ENCODE data around the gene ABHD8. TPM values are rescaled to one million over a fixed set of nuclear protein-coding genes. Genes with fewer than 3 reads are reported as not detected.

The ABHD8 gene
- total and polyA plus RNA-seq, 2 of the 4 experiments (the other 2 are of a cell fraction), result 3.9 to 10.2 TPM

- Histone ChIP-seq H3K9me3 (ENCODE audit: control insufficient read depth, insufficient read depth, low read length) (no peaks in the 10 kb centered on the region), H3K9me1 (ENCODE audit: insufficient read depth, low read length) (no peaks in the 10 kb centered on the region), H4K20me1 (ENCODE audit: insufficient read depth, low read length) (peaks cover 8% of the 10 kb centered on the region; the same call in 1 of the 2 replicates), H3K27ac (ENCODE audit: insufficient read depth, low read length) (no peak overlapping the region), H2BK20ac (ENCODE audit: low read depth, low read length) (no peak overlapping the region), H4K8ac (ENCODE audit: low read depth in 2 of 2, low read length in 2 of 2) (no peak overlapping the region), H2AFZ (replicated peaks; ENCODE audit: low read length, poor library complexity) (no peak overlapping the region), H2AK5ac (ENCODE audit: low read depth, low read length) (no peak overlapping the region), H3K9ac (ENCODE audit: low read depth, low read length) (no peak overlapping the region), H3K23ac (ENCODE audit: low read depth, low read length) (no peak overlapping the region), H2AK9ac (replicated peaks; ENCODE audit: low read depth, low read length, poor library complexity) (no peak overlapping the region), H3K56ac (ENCODE audit: extremely low read depth, insufficient read depth, low read length) (no peak overlapping the region), H3K18ac (ENCODE audit: low read depth, low read length) (no peak overlapping the region), H3K14ac (replicated peaks; ENCODE audit: low read depth, low read length) (no peak overlapping the region), H3K36me3 (ENCODE audit: control insufficient read depth, insufficient read depth, low read length) (peaks cover 32% of the 10 kb centered on the region), H4K91ac (ENCODE audit: insufficient read depth, low read depth, low read length) (no peak overlapping the region), H3K4me1 (ENCODE audit: control insufficient read depth, insufficient read depth, low read length) (no peaks in the 10 kb centered on the region), H3K4me2 (ENCODE audit: low read depth, low read length) (no peak overlapping the region), H3K27me3 (ENCODE audit: control insufficient read depth, insufficient read depth, low read length) (no peaks in the 10 kb centered on the region), H2BK120ac (ENCODE audit: low read depth, low read length) (no peak overlapping the region), H2BK15ac (ENCODE audit: low read depth, low read length) (no peak overlapping the region), H3K4me3 (ENCODE audit: insufficient read depth, low read depth, low read length) (no peak overlapping the region), H3K4ac (ENCODE audit: low read depth, low read length) (no peak overlapping the region), H4K5ac (ENCODE audit: low read depth, low read length) (no peak overlapping the region), H2BK5ac (ENCODE audit: low read depth, low read length, poor library complexity, severe bottlenecking) (no peak overlapping the region), H3K79me1 (ENCODE audit: low read depth in 1 of 2, low read length in 2 of 2) (peaks cover 0 to 5% of the 10 kb centered on the region in 2 experiments; a peak in 1 of 4 replicates)
- intact Hi-C loops (cut with micrococcal nuclease), result no loop called here
- ATAC-seq (ENCODE audit: low read depth), result no peak
- CTCF ChIA-PET, result interaction anchor here (0.6 kb wide), 1 partner anchor 19 kb away, joined by 7 read pairs; no protein-coding TSS in a partner anchor
- in situ Hi-C loops (cut with MboI; ENCODE audit: low sequenced_read_pairs), result no loop called here
- BruUV-seq (replicated peaks), result no TSS peak
- no peak for TF ChIP-seq SMC3 (IDR thresholded peaks at IDR 0.05; ENCODE audit: low read depth, low read length)
- TF ChIP-seq MXI1 (IDR thresholded peaks at IDR 0.05; ENCODE audit: borderline replicate concordance, low read depth, low read length), result no peak
- no peak for TF ChIP-seq FOS (IDR thresholded peaks at IDR 0.05; ENCODE audit: low read depth, low read length)
- TF ChIP-seq MAZ (IDR thresholded peaks at IDR 0.05; ENCODE audit: borderline replicate concordance, low read depth, low read length), result no peak
- TF ChIP-seq MAFK (IDR thresholded peaks at IDR 0.05; ENCODE audit: low read depth, low read length), result no peak
- no peak for TF ChIP-seq CTCF (conservative IDR thresholded peaks at IDR 0.05; ENCODE audit: low read depth, low read length)
- TF ChIP-seq CHD1 (IDR thresholded peaks at IDR 0.05; ENCODE audit: low read depth, low read length), result no peak
- 94% methylated on average over 11 of the region's 20 CpGs; no CpG with 5 or more reads in 1 of the 2 experiments for WGBS, 2 experiments (ENCODE audit: extremely low coverage in 2 of 2, insufficient read length in 1 of 2)
- POLR2A ChIA-PET (ENCODE audit: unreplicated experiment), result interaction anchor here (1.0 kb wide), 1 partner anchor 9 kb away, joined by 3 read pairs; the partner anchor contains the start of gene ANO8
- dilution Hi-C loops (cut with HindIII; ENCODE audit: low sequenced_read_pairs, unreplicated experiment), result no loop called here
- DNase-seq, result no peak
Observed at GRCh38 chr19:17325133-17325532, 21.9 kb upstream of the ABHD8 start.

Measured in IMR-90 (cell line).